HG03159 (cell line): ENCODE data around the gene GRK1.

Experiments
- ATAC-seq: cut with Tn5 transposase; IDR thresholded peaks from one replicate; pipeline ENCODE4 v1.9.1; 2021; ENCODE audit warnings: mild to moderate bottlenecking, moderate library complexity; ENCODE audit not compliant: unreplicated experiment

GRK1 gene

GRCh38 chr13:113649212-113649611 lies 17.8 kb upstream of the GRK1 start:
- no peak for ATAC-seq

GRCh38 chr13:113650275-113650674 lies 16.7 kb upstream of the GRK1 start:
- ATAC-seq, result no peak

GRCh38 chr13:113650731-113651148 lies 16.3 kb upstream of the GRK1 start:
- no peak for ATAC-seq

GRCh38 chr13:113651511-113652403 lies 15.3 kb upstream of the GRK1 start:
- ATAC-seq, result no peak

- ATAC-seq, result no peak
These were observed 14.4 kb upstream of the GRK1 start for GRCh38 chr13:113652404-113653263.

GRCh38 chr13:113653264-113654174 lies 13.5 kb upstream of the GRK1 start:
- ATAC-seq, result no peak

GRCh38 chr13:113654175-113654560 lies 12.9 kb upstream of the GRK1 start:
- no peak for ATAC-seq

- no peak for ATAC-seq
These were observed 12.3 kb upstream of the GRK1 start for GRCh38 chr13:113654591-113655345.

GRCh38 chr13:113655346-113656002 lies 11.5 kb upstream of the GRK1 start:
- no peak for ATAC-seq

GRCh38 chr13:113656003-113656588 lies 10.9 kb upstream of the GRK1 start:
- ATAC-seq, result no peak

GRCh38 chr13:113656831-113657671 lies 10.0 kb upstream of the GRK1 start:
- no peak for ATAC-seq

GRCh38 chr13:113657851-113658741 lies 8.9 kb upstream of the GRK1 start, which contains the start of gene ATP4B:
Gene ATP4B (minus strand): TSS chr13:113658198. CDS start chr13:113658144, 54 bp downstream.
- ATAC-seq, result no peak

GRCh38 chr13:113658836-113659235 lies 8.2 kb upstream of the GRK1 start:
- ATAC-seq, result no peak

- ATAC-seq, result no peak
These were observed 7.7 kb upstream of the GRK1 start for GRCh38 chr13:113659337-113659736.

GRCh38 chr13:113660066-113660465 lies 7.0 kb upstream of the GRK1 start:
- ATAC-seq, result no peak

- no peak for ATAC-seq
These were observed 5.5 kb upstream of the GRK1 start for GRCh38 chr13:113661509-113661908.

GRCh38 chr13:113663934-113664333 lies 3.1 kb upstream of the GRK1 start:
- no peak for ATAC-seq
